RCC 7860 (cell line): Measurements from ENCODE around the gene CCND1.
"Not testable (repeated sequence)": the region's sequence is repeated elsewhere in the genome, so short reads cannot be mapped to it uniquely, and the experiment has no call there.

Source experiments
- DNase-seq: peaks from one replicate; pipeline ENCODE4 v3.0.0-alpha.2; 2015; ENCODE audit warnings: low spot score
- FAIRE-seq: peaks from 2 replicates; lab custom pipeline; 2012; peaks lifted over from hg19 to GRCh38; lab: Jason Lieb, UNC

CCND1 gene

GRCh38 chr11:69617220-69617619 lies 23.7 kb upstream of the CCND1 start:
- FAIRE-seq (no peak), DNase-seq (no peak)

- FAIRE-seq (no peak), DNase-seq (no peak)
These were observed 23.3 kb upstream of the CCND1 start for GRCh38 chr11:69617682-69618081.

GRCh38 chr11:69618237-69618636 lies 22.7 kb upstream of the CCND1 start:
- no peak for DNase-seq
- FAIRE-seq: no peak

DNA sequence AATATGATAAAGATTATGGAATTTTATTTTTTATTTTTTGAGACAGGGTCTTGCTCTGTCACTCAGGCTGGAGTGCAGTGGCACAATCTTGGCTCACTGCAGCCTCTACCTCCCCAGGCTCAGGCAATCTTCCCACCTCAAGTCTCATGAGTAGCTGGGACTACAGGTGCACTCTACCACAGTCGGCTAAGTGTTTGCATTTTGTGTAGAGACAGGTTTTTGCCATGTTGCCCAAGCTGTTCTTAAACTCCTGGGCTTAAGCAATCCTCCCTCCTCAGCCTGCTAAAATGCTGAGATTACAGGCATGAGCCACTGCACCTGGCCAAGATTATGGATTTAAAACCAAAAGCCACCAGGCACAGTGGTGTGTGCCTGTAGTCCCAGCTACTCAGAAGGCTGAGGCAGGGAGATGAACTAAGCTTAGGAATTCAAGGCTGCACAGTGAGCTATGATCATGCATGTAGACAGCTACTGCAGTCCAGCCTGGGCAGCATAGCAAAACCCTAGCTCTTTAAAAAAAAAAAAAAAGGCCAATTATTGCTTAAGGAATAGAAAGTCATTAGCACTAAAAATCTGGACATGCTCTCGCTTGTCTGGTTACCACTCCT lies 20.2 kb upstream of the CCND1 start:
- no peak for FAIRE-seq
- DNase-seq: no peak

DNA sequence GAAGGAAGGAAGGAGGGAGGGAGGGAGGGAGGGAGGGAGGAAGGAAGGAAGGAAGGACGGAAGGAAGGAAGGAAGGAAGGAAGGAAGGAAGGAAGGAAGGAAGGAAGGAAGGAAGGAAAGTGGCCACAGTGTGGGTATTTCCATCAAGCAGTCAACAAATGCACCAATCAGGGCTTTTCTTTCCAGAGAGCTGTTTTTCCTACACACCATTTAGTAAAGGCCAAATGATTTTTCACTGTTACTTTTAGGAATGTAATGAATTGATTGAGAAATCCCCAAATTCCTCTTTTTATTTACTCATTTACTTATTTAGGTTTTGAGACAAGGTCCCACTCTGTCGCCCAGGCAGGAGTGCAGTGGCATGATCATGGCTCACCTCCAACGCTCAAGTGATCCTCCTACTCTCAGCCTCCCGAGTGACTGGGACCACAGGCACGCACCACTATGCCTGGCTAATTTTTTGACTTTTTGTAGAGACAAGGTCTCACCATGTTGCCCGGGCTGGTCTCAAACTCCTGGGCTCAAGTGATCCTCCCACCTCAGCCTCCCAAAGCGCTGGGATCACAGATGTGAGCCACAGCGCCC lies 18.8 kb upstream of the CCND1 start:
- not testable (repeated sequence) for DNase-seq, FAIRE-seq

- no peak for FAIRE-seq
- no peak for DNase-seq
These were observed 16.7 kb upstream of the CCND1 start for GRCh38 chr11:69624293-69624692.

GRCh38 chr11:69625476-69625875 lies 15.5 kb upstream of the CCND1 start:
- FAIRE-seq (no peak), DNase-seq (no peak)

GRCh38 chr11:69627551-69627950 lies 13.4 kb upstream of the CCND1 start:
- FAIRE-seq: no peak
- DNase-seq: no peak

- DNase-seq (no peak), FAIRE-seq (no peak)
These were observed 10.9 kb upstream of the CCND1 start for GRCh38 chr11:69630017-69630416.

GRCh38 chr11:69630424-69630823 lies 10.5 kb upstream of the CCND1 start:
- DNase-seq (no peak), FAIRE-seq (no peak)

DNA sequence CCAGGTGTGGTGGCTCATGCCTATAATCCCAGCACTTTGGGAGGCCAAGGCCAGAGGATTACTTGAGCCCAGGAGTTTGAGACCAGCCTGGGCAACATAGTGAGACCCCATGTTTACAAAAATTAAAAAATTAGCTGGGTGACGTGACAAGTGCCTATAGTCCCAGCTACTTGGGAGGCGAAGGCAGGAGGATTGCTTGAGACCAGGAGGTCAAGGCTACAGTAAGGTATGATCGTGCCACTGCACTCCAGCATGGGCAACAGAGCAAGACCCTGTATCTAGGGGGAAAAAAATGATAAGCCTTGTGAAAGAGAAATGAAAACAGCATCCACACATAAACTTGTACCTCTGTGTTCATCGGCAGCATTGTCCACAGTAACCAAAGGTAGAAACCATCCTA lies 8.1 kb upstream of the CCND1 start:
- DNase-seq (no peak), FAIRE-seq (no peak)

DNA sequence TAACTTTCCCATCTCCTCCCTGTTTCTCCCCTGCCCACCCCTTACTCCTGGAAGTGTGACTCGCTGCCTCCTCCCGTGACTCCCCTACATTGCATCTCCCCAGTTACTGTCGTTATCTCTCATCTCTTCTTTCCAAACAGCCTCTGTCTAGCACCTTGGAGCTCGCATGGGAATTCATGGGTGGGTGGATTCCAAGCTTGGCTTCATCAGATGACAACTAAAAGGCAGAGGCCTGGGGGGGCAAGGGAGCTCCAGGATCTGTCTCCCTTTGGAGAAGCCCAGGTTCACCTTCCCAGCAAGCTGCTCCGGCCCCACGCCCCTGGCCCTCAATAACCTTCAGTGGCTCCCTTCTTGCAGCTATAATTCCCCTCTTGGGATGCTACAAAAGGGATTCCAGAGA lies 6.9 kb upstream of the CCND1 start:
- DNase-seq: no peak
- FAIRE-seq: no peak

- DNase-seq (no peak), FAIRE-seq (no peak)
These were observed 6.4 kb upstream of the CCND1 start for GRCh38 chr11:69634590-69634989.

DNA sequence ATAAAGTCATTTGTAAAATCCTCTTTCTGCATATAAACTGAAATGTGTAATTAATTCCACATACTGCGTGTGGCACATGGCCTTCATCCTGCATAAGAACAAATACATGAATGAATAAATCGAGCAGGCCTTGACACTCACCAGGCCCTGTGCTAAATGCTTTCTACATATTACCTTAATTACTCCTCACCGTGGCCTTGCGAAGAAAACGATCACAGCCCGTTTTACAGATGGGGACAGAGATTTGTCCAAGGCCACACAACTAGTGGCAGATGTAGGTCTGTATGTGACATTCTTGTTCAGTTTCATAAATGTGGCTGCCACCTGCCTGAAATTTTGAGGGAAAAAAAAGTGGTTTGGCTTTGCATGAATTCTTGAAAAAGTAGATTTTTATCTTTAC lies 5.8 kb upstream of the CCND1 start:
- FAIRE-seq: no peak
- no peak for DNase-seq

GRCh38 chr11:69635804-69636511 lies 5.0 kb upstream of the CCND1 start:
- DNase-seq: no peak
- FAIRE-seq: no peak

- no peak for DNase-seq
- FAIRE-seq: no peak
These were observed 4.3 kb upstream of the CCND1 start for GRCh38 chr11:69636512-69637197.

GRCh38 chr11:69637198-69637940 lies 3.6 kb upstream of the CCND1 start:
- DNase-seq: no peak
- no peak for FAIRE-seq

DNA sequence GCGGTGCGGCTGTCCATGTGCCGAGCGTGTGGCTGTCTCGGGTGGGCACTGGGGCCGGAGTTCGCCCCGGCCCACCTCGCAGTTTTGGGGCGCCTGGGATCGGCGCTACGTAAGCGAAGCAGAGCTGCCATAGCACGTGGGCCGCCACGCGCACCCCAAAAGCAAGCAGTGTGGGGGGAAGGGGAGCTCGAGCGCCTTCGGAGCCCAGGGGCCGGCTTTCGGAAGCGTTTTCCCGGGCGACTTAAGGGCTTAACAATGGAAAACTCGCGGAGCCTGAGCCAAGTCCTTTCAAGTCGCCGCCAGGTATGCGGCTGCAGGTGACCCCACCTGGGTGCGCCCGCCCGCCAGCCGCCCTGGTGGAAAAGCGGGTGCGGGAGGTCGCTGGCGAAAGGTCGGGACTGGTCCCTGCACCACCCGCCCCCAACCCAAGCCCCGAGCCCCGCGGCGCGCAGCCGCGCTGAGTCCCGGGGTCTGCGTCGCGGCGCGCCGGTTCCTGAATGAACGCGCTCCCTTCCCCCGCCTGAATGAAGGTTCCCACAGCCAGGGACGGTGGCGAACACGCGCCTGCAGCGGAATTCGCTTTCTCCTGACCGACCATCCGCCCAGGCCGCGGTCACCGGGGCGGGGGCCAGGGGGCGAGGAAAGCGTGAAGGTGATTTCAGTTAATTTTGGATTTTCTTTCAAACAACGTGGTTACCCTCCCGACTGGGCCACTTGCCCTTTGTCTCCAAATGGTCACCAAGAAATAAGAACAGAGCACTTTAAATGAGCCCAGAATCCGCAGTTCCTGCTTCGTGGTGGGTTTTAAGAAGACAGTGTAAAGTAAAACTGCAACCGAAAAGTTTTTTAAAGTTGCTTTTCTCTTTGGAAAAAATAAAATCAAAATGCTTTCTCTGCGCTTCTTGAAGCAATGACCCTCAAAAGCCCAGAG lies 2.8 kb upstream of the CCND1 start:
- FAIRE-seq: no peak

DNA sequence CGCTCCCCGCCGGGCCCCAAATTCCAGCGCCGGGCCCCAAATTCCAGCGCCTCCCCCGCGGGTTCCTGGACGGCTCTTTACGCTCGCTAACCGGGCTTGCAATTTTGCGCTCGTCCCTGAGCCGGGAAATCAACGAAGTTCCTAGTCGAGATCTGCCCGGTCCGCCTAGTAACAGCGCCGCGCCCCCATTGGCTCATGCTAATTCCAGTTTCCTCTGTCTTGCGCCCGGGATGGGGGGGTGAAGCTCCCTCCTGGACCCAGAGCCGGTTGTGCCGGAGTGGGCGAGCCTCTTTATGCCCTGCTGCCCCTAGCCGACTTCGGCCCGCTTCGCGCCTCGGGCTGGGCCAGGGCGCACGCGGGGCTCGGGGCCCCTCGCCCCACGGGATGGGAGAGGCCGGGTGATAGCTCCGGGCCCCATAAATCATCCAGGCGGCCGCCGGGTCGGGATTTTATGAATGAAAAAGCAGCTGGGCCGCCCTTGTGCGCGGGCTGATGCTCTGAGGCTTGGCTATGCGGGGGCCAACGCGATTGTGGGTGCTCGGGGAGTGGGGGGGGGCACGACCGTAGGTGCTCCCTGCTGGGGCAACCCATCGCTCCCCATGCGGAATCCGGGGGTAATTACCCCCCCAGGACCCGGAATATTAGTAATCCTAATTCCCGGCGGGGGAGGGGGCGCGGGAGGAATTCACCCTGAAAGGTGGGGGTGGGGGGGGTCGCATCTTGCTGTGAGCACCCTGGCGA lies 1.8 kb upstream of the CCND1 start:
- peak; percentile 55 for FAIRE-seq

More for the DNA sequence above, 2.8 kb upstream of the CCND1 start:
- no peak for DNase-seq

More for the DNA sequence above, 1.8 kb upstream of the CCND1 start:
- DNase-seq: peak; percentile 88
